Caki2 (cell line): ENCODE results near the gene MCRS1. TPM values are rescaled to one million over a fixed set of nuclear protein-coding genes. Genes with fewer than 3 reads are reported as not detected.
A peak's percentile ranks its signal among the peaks of the same experiment; 100 is the strongest.

Source experiments
- DNase-seq: peaks from one replicate; pipeline ENCODE4 v3.0.0-alpha.2; 2015; ENCODE audit warnings: low read depth
- in situ Hi-C: cut with HindIII; loops from 2 replicates; pipeline ENCODE4 v1.10.0; 2016; ENCODE audit warnings: low sequenced_read_pairs, low pct_unique_long_range_greater_than_20kb, mixed read lengths
- total RNA-seq: library from RNA; depleted of rRNA; stranded (reverse); fragments of >200 nt; shearing (Covaris generic); gene quantifications from 2 replicates; pipeline ENCODE4 v1.2.3, GENCODE V29; 2014; ENCODE audit warnings: low replicate concordance

Gene MCRS1
- total RNA-seq, 1 experiment from 2014 or later: 128 TPM

GRCh38 chr12:49559011-49559675 lies 8.8 kb downstream of the MCRS1 start:
- DNase-seq: no peak
- in situ Hi-C loops: no loop called here

DNA sequence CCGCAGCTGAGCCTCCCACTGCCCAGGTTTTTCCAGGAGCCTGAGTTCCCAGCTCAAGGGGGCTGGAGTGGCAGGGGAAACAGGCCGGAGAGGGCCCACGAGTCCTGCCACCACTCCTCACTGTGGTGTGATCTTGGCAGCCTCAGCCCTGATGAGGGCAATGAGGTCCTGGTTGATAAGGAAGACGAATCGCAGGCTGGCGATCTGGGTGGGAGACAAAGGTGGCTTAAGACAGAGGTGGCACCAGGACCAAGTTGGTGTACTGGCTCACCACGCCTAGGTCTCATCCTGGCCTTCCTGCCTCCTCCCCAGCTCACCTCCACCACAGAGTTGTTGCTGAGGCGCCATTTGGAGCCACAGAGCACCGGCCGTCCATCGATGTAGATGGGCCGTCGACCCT lies 9.4 kb downstream of the MCRS1 start:
- in situ Hi-C loops: no loop called here

GRCh38 chr12:49557917-49558215 lies 10.1 kb downstream of the MCRS1 start:
- in situ Hi-C loops: no loop called here

More for the DNA sequence above, 9.4 kb downstream of the MCRS1 start:
- no peak for DNase-seq

DNA sequence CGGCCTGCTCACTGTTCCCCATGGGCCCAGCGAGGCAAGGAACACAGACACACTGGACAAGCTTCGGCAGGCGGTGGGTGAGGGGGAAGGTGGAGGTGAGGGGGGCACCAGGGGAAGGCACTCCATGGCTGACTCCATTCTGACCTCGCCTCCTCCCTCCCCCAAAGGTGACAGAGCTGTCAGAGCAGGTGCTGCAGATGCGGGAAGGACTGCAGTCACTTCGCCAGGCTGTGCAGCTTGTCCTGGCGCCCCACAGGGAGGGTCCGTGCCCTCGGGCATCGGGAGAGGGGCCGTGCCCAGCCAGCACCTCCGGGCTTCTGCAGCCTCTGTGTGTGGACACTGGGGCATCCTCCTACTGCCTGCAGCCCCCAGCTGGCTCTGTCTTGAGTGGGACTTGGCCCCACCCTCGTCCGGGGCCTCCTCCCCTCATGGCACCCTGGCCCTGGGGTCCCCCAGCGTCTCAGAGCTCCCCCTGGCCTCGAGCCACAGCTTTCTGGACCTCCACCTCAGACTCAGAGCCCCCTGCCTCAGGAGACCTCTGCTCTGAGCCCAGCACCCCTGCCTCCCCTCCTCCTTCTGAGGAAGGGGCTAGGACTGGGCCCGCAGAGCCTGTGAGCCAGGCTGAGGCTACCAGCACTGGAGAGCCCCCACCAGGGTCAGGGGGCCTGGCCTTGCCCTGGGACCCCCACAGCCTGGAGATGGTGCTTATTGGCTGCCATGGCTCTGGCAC lies 10.6 kb downstream of the MCRS1 start:
- DNase-seq: no peak
- in situ Hi-C loops: no loop called here

More at GRCh38 chr12:49557917-49558215, 10.1 kb downstream of the MCRS1 start:
- DNase-seq: no peak

DNA sequence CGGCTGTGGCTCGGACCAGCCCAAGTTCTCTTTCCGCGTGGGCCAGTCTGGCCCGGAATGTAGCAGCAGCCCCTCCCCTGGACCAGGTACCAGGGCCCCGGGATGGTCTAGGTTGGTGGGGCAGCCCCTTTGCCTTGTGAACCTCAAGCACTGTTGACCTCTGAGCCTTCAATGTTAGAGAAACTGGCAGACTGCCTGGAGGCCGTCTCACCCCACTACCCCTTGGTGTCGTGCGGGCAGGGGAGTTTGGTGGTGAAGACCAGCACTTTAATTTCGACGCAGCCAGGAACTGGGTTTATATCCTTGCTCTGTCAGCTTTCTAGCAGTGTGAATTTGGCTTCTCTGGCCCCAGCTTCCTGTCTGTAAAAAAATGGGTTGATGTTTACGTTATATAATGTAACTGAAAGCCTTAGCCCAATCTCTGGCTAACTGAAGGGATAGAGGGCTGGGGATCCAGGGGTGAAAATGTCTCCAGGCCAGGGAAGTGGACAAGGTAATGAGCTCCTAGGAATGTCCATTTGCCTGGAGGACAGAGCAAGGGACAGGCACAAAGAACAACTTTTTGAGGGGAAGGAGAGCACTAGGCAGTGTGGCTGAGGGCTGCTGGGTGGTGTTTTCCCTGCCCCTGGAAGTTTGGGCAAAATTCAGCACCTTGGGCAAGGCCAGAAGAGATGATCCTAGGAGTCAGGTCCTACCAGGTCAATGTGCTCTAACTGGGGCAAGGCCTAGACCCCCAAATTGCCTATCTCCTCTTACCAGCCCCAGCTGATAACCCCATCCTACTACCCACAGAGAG lies 11.4 kb downstream of the MCRS1 start:
- in situ Hi-C loops: no loop called here
- no peak for DNase-seq

DNA sequence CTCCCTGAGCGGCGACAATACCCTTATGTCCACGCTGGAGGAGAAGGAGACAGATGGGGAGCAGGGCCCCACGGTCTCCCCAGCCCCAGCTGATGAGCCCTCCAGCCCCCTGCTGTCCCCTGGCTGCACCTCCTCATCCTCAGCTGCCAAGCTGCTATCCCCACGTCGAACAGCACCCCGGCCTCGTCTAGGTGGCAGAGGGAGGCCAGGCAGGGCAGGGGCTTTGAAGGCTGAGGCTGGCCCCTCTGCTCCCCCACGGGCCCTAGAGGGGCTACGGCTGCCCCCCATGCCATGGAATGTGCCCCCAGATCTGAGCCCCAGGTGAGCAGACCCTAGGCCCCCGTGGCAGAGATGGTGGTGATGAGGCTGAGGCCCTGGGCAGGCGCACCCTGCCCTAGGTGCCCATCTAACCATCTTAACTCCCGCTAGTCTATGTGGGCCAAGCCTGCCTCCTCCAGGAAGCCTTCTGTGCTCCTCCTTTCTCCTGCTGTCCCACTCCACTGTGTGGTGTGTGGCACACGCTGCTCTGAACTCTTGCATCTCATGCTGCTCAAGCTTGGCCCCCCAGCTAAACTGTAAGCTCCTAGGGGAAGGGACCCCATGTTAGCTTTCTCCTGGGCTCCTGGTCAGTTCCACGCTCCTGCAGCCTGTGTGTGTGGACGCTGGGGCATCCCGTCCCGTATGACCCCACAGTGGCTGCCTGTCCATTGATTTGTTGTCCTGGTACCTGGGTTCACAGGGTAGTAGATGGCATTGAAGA lies 12.1 kb downstream of the MCRS1 start:
- no peak for DNase-seq
- in situ Hi-C loops: no loop called here

DNA sequence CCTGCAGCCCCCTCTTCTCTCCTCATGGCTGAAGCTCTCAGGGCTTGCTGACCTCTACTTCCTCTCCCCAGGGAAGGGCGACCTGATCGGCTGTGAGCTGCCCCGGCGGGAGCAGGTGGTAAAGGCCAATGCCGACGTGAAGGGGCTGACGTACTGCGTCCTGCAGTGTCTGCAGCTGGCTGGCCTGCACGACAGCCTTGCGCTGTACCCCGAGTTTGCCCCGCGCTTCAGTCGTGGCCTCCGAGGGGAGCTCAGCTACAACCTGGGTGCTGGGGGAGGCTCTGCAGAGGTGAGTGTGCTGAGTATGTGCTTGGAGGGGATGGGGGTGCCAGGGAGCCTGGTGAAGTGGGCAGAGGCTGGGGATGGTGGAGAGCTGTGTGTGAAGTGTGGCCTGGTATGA lies 13.7 kb downstream of the MCRS1 start:
- no peak for DNase-seq
- in situ Hi-C loops: no loop called here

- DNase-seq: peak; percentile 46
- in situ Hi-C loops: no loop called here
Observed at GRCh38 chr12:49553512-49554088, 14.3 kb downstream of the MCRS1 start.

- no peak for DNase-seq
- in situ Hi-C loops: no loop called here
Observed at GRCh38 chr12:49552899-49553298, 15.0 kb downstream of the MCRS1 start.

DNA sequence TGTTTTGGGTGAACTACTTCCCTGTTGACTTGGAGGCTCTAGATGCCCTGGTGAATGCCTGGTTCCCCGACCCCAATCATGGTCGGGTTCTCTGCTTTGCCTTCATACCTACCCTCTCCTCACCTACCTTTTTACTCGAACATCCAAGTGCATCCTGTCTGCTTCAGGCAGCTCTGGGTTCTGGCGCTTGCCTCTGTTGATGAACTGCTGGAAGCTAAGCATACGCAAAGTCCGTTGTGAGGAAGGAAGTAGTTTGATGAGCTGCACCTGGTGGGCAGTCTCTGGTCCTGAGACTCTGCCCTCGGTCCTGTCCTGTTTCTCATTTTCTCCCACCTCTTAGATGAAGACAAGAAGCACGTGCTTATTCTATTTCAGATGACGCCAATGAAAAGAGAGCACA lies 15.5 kb downstream of the MCRS1 start:
- in situ Hi-C loops: no loop called here
- no peak for DNase-seq

DNA sequence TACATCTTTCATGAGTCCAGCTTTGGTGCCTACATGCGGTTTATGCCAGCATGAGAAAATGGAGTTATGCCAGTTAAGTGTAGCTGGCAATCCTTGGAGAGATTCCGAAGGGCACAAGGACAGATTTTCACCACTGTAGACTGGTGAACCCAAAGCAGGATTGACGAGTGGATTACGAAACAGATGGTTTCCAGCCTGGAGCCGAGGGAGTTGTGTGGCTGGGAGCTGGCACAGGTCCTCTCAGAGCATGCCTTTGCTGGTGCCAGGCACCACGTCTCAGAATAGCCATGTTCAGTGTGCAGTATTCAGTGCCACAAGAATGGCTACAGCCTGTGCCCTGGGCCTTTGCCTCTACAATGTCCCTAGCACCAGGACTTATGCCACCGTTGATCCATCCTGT lies 15.9 kb downstream of the MCRS1 start:
- in situ Hi-C loops: no loop called here
- no peak for DNase-seq

- no peak for DNase-seq
- in situ Hi-C loops: no loop called here
Observed at GRCh38 chr12:49550693-49551252, 17.2 kb downstream of the MCRS1 start.

- in situ Hi-C loops: no loop called here
- no peak for DNase-seq
Observed at GRCh38 chr12:49549735-49550692, 17.9 kb downstream of the MCRS1 start.

DNA sequence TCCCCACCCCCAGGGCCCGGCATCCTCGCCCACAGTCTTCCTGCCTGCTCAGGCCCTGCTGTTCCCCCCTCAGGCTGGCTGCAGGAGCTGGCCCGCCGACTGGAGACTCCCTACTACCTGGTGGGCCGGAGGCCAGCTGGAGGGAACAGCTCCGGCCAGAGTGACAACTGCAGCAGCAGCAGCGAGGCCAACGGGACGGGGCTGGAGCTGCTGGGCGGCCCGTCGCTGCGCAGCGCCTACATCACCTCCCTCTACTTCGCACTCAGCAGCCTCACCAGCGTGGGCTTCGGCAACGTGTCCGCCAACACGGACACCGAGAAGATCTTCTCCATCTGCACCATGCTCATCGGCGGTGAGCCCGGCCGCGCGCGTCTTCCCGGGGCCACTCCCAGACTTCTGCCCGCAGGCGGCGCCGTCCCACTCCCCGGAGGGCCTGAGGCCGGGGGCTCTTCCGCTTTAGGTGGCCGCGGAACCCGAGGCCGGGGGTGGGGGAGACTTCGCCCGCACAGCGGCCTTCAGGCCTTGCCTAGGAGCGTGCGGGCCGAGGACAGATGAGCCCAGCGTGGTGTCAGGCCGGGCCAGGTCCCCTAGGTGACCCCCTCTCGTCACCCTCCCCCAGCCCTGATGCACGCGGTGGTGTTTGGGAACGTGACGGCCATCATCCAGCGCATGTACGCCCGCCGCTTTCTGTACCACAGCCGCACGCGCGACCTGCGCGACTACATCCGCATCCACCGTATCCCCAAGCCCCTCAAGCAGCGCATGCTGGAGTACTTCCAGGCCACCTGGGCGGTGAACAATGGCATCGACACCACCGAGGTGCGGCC lies 18.9 kb downstream of the MCRS1 start:
- in situ Hi-C loops: no loop called here

DNA sequence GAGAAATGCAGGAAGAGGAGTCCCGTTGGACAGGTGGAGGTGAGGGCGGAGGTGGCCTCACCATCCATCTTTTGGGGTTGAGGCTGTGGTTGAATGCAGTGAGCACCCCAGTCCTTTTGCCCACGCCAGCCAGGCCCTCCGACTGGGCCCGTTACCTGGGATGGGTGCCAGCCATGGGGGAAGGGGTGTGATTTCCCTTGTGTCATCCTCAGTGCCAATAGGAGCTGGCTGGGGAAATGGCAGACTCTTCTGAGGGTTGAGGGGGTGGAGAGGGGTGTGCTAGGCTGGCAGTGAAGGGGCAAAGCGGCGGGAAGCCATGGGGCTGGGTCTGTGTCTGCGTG lies 19.5 kb downstream of the MCRS1 start:
- in situ Hi-C loops: no loop called here
- no peak for DNase-seq

More for the DNA sequence above, 18.9 kb downstream of the MCRS1 start:
- no peak for DNase-seq

GRCh38 chr12:49547090-49547690 lies 20.8 kb downstream of the MCRS1 start:
- DNase-seq: no peak
- in situ Hi-C loops: no loop called here
